NCI-H2196 treated with DMSO at 0.1 percent for 48 hours (cell line): ENCODE data around the gene GRIN2A.

Experiments
- DNase-seq: peaks from one replicate; lab custom pipeline; 2025; ENCODE audit not compliant: unreplicated experiment; lab: John Stamatoyannopoulos, UW

The GRIN2A gene

DNA sequence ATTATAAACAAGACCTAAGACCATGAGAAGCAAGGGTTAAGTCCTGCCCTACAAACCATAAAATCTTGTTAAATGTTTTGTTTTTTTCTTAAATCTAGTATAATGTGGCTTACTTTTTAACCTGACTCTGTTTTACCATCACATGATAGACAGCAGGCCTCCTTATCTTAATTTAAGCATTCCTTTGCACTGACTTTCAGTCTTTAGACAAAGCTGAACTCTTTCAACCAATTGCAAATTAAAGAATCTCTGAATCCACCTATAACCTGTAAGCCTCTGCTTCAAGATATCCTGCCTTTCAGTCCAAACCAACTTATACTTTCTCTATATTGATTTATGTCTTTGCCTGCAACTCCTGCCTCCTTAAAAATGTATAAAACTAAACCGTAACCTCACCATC, 478.5 kb downstream of the GRIN2A start:
- DNase-seq = no peak
